GM19438 (cell line): Measurements from ENCODE around the gene C6orf132.

ENCODE experiments used
- ATAC-seq: cut with Tn5 transposase; IDR thresholded peaks from one replicate; pipeline ENCODE4 v1.9.1; 2021; ENCODE audit warnings: low read depth; ENCODE audit not compliant: unreplicated experiment

C6orf132 gene

GRCh38 chr6:42137194-42137753 lies 5.1 kb downstream of the C6orf132 start:
- no peak for ATAC-seq

- ATAC-seq = no peak
Observed at GRCh38 chr6:42136508-42137193, 5.8 kb downstream of the C6orf132 start.

DNA sequence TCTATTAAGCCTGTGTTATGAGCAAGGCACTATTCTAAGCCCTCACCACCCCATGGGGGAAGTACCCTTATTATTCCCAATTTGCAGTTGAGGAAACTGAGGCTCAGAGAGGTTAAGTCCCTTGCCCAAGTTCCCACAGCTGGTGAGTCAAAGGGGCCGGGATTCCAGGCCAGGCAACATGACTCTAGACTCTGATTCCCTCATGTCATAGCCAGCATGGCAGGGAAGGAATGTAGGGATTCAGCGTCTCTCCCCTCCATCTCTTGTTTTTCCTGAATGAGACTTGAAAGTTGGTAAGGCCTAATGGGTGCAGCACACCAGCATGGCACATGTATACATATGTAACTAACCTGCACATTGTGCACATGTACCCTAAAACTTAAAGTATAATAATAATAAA lies 6.7 kb downstream of the C6orf132 start:
- ATAC-seq = no peak

GRCh38 chr6:42135161-42135560 lies 7.3 kb downstream of the C6orf132 start:
- no peak for ATAC-seq

DNA sequence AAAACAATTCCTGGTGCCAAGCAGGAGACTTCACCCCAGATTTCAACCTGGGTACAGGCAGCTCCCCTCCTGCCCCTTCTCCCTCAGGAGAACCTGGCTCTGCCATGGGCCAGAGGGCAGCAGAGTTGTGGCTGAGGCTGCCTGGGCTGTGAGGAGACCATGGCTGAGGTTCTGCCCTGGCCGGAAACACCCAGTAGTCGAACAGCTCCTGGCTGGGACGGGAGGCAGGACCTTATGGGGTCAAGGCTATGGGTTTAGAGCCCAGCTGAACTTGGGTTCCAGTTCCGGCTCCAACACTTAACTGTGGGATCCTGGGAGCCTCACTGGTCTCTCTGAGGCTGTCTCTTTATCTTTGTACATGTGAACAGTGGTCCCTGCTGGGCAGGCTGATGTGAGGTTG lies 8.5 kb downstream of the C6orf132 start:
- no peak for ATAC-seq

- no peak for ATAC-seq
Observed at GRCh38 chr6:42131531-42131930, 10.9 kb downstream of the C6orf132 start.

- no peak for ATAC-seq
Observed at GRCh38 chr6:42129360-42129676, 13.1 kb downstream of the C6orf132 start.

DNA sequence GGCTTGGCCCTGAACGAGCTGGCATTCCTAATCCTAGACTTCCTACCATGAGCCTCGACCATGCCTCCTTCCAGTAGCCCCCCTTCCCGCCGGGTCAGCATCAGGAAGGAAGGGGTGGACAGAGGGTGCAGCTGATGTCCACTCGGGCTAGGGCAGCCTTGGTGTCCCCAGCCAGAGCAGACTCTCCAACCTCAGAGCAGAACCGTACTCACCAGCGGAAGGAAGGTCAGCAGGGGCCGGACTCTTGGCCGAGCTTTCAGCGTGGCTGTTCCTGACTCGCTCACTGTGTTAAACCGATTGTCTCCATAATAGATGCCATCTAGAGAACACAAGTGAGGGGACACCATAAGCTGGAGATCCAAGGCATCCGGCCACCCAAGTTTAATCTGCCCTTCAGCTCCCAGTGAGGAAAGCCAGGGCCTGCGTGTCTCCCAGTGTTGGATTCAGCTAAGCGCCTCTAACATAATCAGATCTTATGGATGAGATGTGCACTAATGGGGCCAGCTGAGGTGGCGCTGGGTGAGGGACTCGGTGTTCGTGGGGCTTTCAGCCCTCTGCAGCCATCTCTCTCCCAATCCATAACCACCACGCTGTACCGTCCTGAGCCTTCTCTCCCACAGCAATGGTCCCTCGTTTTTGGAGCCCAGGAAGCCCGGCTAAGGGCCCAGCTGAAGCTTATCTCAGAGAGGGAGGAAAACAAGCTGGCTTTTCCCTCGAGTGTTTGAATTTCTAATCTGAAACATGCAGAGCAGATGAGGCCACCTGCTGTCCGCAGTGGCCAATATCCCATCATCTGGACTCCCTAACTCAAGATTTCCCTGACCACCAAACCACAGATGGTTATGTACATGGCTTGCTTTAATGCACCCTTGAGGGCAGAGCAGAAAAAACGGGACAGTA lies 13.7 kb downstream of the C6orf132 start:
- no peak for ATAC-seq

DNA sequence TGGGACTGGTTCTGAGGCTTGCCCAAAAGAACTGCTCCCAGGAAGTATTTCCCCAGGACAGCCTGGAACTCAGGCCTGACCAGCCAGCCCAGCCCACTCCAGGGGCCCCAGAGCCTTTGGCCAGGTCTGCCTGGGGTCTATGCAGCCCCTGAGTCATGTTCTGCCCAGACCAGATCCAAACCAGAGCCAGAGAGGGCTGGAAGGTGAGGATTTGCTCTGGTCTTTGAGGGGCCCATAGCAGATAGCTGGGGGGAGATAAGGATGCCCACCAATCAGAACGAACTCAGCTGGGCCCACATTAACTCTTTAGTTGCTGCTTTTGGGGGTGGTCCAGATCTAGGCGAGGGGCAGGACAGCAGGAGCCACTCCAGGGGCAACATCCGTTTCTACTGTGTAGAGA lies 16.8 kb downstream of the C6orf132 start:
- ATAC-seq = no peak

DNA sequence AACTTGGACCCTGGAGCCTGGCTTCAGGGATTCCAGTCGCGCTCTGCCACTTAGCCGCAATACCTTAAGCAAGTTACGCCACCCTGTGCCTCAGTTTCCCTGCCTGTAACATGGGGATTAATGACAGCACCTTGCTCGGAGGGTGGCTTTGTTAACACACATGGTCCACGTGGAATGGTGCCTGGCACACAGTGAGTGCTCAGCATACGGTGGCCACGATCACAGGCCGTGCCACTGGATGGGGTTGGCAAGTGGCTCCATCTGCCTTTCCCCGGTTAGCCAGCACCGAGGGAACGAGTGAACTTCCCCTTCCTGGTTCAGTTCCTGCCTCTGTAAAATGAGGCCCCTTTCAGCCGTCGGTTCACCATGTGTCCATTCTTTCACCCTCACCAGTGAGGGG lies 17.2 kb downstream of the C6orf132 start:
- no peak for ATAC-seq

DNA sequence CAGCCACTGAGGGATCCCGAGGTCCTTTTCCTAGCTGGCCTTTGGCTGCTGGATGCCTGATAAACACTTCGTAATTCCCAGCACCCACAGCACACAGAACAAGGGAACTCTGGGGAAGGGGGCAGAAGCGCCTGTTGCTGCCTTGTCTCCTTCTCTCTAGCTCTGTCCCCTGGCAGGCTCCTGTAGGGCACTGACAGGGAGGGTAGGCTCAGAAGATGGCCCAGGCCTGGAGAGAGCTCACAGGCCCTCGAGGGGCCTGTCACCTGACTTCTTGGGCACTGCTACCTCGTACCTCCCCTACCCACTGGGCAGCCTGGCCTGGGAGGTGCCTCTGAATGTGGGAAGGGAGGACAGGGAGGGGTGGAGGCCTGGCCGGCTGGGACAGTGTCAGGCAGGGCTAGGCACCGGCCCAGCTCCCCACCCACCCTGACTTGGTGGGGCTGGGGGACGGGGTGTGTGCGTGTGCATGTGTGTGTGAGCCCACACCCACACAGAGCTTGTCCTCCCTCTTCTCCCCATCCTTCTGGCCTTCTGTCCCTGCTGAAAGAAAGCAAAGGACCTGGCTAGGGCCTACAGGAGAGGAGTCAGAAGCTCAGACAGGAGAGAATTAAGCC lies 18.1 kb downstream of the C6orf132 start:
- no peak for ATAC-seq

- no peak for ATAC-seq
Observed at GRCh38 chr6:42123379-42124103, 18.9 kb downstream of the C6orf132 start.

- ATAC-seq = no peak
Observed at GRCh38 chr6:42120895-42121865, 21.2 kb downstream of the C6orf132 start.

DNA sequence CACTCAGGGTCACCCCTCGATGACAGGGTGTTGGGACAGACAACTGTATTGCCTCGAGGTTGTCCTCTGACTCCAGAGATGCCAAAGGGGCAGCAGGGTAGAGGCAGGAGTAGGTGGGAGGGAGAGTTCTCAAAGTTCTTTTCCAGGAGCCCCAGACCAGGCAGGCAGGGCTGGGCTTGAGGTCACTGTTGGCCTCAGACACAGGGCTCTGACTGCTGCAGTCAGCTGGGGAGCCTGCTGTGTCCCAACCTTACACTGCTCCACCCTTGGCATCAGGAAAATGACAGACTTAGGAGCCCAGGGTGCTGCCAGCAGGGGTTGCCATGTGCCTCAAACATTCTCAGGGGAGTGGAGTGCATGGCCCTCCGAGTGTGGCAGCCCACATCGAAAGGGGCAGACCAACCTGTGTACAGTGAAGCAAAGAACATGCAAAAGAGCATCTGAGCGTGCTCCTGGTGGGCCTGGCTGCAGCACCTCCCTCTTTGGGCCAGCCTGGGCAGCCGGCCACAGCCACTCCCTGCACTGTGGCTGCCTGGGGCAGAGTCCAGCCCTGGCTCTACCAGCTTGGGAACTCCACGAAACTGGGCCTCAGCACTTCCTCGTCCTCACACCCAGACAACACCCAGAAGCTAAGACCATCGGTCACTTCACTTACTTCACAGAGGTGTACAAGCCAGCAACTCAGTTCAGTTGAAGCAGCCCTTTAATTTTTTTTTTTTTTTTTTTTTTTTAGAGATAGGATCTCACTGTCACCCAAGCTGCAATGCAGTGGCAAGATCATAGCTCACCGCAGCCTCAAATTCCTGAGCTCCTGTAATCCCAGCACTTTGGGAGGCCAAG lies 24.0 kb downstream of the C6orf132 start:
- ATAC-seq = no peak

DNA sequence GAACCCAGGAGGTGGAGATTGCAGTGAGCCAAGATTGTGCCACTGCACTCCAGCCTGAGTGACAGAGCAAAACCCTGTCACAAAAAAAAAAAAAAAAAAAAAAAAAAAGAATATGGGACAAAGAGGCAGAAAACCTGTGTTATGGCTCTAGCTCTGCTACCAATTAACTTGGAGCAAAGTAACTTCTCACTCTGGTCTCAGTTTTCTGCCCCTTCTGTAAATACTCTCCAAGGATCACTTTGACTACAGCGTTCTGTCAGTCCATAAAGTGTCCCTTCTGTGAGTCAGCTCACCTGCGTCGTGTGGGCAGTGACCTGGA lies 24.6 kb downstream of the C6orf132 start:
- no peak for ATAC-seq

DNA sequence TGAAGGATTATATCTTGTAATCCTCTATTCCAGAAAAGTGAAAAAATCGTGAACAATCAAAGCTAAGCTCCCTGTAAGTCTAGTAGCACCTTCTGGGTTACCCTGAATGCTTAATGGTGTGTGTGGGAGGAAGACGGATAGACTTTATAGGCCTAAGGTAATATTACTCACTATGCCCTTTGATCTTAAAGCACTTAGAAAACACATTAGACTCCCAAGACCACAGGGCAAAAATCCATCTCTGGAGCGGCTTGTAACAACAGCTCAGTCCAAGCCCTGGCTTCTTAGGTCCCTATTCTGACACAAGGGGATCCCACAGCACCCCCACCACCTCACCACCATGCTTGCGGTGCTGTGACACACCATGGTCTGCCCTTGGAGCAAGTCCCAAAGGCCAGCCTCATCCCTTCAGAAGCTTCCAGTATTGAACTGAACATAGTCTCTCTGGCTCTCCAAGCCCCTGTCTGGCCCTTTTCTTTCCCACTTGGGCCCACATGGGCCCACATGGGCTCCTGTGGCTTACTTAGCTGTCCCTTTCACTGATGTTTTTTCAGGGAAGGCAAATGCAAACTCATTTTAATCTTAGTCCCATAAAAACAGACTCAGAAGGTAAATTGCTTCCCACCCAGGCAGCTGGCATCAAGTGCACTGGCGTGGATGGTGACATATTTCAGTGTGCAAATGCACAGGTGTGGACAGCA lies 28.3 kb downstream of the C6orf132 start:
- ATAC-seq = no peak

- ATAC-seq = no peak
Observed at GRCh38 chr6:42112351-42112750, 30.1 kb downstream of the C6orf132 start.

DNA sequence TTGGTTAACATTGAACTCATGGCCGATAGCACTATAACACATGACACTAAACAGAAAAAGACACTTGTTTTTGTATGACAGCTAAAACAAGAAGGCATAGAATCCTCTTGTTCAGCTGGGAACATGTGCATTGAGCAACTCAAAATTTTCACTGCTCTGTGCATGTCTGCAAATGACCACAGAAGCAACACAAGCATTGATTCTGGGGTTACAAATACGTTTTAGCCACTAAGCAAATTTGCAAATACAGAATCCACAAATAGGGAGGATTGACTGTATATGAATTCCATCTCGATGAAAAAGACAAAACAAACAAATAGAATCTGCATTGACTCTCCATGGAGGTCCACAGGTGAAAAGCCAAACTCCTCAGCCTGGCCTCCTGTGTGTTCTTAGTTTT lies 31.7 kb downstream of the C6orf132 start:
- no peak for ATAC-seq
